Stimulated activated CD8-positive, alpha-beta memory T cell treated with anti-CD3 and anti-CD28 coated beads, Interleukin-4, amount 100 ng/mL, for 4 hours (primary cell): ENCODE measurements around the gene CBLIF.
"Not testable (repeated sequence)": the region's sequence is repeated elsewhere in the genome, so short reads cannot be mapped to it uniquely, and the experiment has no call there.

Experiments used
- DNase-seq, 2 donors: peaks; one replicate each; pipeline ENCODE4 v3.0.0-alpha.2; 2020; ENCODE audit warnings: low read depth in 2 of 2, low spot score in 1 of 2

The CBLIF gene

GRCh38 chr11:59848439-59848838, 3.1 kb upstream of the CBLIF start:
- not testable (repeated sequence) for DNase-seq

GRCh38 chr11:59847626-59848025, 2.3 kb upstream of the CBLIF start:
- no peak for DNase-seq

DNA sequence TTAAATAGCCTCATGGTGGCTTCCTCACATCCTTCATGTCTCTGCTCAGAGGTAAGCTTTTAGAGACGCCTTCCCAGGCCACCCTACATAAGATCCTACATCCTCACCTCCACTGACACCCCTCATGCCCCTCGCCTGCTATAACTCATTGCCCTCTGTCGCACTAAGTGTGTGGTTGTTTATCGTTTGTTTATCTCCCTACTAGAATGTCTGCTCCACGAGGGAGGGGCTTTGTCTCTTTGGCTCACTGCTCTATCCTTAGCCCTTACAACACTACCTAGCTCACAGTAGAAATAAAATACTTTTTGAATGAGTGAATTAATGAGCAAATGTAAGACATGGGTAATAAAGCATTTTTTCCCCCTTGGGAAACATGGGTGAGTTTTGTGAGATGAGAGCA, 1.3 kb upstream of the CBLIF start:
- no peak for DNase-seq

- no peak for DNase-seq
Measured at GRCh38 chr11:59842316-59842715, 3.0 kb downstream of the CBLIF start.

GRCh38 chr11:59841514-59841913, 3.8 kb downstream of the CBLIF start:
- DNase-seq = no peak

- no peak for DNase-seq
Measured at GRCh38 chr11:59839615-59840014, 5.7 kb downstream of the CBLIF start.

DNA sequence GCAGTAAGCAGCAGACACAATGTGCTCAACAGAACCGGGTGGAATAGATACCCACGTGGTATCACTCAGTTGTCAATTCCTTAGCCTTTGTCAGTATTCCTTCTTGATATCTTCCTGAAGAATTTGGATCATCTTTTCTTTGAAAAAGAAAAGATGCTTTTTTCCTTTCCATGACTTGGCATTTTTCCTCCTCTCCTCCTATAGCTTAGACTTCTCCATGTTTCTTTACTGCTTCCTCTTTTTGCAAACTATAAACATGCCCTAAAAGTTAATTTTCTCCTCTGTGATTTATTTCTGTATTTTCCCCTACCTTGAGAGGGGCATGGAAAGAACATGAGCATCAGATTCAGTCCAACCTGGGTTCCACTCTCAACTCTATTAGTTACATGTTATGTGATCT, 11.7 kb downstream of the CBLIF start:
- no peak for DNase-seq

DNA sequence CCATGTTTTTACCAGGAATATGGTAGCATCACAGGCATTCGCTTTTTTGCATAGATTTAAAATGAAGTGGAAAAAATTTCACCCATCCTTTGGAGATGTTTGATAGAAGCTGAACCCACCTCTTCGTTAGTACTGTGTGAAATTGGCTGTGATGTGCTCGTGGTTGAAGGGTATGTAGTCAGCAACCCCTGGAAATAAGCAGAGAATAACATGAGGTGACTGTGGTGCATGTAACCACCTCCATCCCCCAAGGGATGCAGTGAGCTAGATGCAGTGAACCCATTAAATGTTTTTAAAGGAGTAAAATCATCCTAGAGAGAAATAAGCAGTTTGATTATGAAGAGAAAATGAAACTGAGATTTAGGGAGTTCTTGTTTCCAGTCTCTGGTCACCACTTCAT, 15.9 kb downstream of the CBLIF start:
- no peak for DNase-seq

DNA sequence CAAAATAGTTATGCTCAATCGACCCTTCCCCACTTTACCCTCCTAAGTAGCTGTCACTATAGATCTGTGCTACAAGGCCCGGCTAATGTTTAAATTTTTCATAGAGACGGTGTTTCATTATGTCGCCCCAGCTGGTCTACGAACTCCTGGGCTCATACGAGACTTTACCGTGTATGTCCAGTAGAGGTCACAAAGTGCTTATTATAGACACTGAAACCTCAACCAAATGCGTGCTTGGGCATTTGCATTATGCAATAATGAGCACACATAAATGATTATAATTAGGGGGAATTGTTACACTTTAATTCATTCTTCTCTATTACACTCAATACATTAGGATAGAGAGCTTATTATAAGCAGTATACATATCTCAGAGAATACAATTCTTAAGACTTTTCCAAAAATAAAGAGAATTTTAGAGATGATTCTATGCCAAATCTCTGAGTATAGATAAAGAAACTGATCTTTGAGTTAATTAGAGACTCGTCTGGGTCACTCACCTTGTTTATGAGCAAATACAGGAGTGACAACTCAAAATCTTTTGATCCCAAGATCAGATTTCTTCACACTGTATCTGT, 22.2 kb downstream of the CBLIF start:
- DNase-seq = peak in 1 of 2 donors; percentile 6

DNA sequence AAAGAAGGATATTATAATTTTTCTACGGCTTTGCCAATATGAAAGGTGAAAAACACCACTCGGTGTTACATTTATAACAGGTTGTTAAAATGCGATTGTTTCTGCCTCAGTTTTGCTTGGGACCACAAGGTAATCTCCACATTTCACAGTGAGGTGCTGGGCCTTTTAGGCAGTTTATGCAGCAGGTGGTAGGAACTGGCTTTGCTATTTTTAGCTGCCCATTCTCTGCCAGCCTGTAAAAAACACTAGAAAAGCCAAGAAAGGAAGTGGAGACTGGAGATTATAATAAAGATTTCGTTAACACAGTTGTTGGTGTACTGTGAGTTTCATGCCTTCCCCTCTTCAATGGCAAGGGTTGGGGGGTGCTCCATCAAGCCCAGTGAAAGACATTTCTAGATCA, 26.7 kb downstream of the CBLIF start:
- no peak for DNase-seq

- not testable (repeated sequence) for DNase-seq
Measured at GRCh38 chr11:59816434-59816833, 28.9 kb downstream of the CBLIF start.

DNA sequence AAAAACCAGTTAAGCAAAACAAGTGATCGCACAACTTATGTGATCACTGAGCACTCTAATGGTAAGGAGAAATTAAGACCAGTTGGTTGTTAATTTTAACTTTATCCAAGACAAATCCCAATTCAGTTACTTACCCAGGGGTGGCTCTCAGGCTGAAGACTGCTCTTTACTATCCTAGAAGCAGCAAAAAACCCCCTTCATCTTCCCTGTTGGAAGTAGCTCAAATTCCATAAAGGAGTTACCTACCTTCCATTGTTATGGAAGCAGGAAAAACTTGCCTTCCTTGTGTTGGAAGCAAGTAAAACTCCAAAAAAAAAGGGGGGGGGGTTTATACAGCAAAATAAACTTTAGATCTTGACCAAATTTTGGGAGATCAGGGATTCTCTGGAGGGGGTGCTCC, 29.5 kb downstream of the CBLIF start:
- DNase-seq = no peak

DNA sequence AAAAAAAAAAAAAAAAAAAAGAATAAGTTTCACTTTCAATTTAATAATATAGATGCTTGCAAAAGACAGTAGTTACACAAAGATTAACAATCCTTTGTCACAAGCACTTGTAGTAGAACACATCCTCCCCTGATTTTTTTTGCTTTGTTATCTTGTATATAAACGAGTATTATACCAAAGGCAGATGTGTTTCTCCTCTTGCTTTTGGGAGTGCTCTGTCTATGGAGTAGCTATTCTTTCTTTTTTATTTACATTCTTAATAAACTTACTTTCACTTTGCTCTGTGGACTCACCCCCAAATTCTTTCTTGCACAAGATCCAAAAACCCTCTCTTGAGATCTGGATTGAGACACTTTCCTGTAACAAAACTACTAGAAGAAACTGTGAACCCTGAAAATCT, 31.3 kb downstream of the CBLIF start:
- no peak for DNase-seq

DNA sequence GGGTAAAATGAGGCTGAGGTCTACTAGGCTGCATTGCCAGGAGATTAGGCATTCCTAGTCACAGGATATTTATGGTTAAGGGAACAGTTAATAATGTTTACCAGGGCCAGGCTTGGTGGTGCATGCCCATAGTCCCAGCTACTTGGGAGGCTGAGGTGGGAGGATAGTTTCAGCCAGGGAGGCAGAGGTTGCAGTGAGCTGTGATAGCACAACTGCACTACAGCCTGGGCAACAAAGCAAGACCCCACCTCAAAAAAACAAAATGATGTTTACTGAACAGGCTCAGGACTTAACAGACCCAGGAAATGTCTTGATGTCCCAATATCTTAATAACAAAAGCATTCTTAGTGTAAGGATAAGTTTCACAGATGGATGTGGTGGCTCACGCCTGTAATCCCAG, 31.9 kb downstream of the CBLIF start:
- DNase-seq = no peak

- DNase-seq = no peak
Measured at GRCh38 chr11:59812220-59812619, 33.1 kb downstream of the CBLIF start.

DNA sequence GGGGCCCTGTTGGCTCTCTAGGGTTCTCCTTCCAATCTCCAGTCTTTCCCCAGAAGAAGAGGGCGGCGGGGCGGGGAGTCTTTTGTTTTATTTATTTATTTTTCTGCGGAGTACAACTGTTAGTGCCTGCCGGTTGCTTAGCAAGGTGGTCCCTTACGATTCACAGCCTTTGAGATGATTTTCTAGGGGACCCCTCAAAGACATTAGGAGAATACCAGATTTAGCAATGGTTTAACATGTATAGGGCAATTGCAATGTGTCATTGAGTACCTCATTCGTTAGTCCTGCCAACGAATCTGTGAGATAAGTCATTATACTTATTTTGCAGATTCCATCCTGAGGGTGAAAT, 34.4 kb downstream of the CBLIF start:
- DNase-seq = no peak

DNA sequence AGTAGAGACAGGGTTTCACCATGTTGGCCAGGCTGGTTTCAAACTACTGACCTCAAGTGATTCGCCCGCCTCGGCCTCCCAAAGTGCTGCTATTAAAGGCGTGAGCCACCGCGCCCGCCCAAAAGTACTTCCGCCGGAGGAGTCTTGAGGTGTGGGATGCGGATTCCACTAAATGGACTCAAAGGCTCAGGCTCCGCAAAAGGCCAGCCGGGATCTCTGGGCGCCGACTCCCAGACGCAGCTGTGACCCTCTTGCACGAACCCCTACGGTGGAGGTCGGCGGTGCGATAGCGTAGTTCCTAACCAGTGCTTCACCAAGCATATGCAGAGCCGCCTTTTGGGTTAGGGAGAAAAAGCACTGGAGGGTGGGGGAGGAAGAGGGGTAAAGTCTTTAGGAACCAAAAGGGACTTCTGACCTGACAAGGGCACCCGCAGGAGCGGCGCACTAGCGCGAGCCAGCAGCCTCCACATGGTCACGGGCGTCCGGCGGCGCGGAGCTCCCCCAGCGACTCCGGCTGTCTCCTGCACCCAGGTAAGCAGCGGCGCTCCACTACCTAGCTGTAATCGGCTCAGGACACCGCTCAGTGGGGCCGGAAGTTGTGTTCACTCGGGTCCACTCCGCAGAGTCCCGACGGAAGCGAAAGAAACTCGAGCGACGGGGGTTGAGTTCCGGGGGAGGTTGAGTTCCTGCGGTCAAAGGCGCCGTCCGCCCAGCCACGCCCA, 34.9 kb downstream of the CBLIF start, which contains the start of gene MRPL16:
Gene MRPL16, minus strand, starts transcription at position 590 of the 722 bp plus-strand sequence. Its CDS starts 120 bp downstream, at position 470.
- peak; percentile 74 to 81 for DNase-seq

DNA sequence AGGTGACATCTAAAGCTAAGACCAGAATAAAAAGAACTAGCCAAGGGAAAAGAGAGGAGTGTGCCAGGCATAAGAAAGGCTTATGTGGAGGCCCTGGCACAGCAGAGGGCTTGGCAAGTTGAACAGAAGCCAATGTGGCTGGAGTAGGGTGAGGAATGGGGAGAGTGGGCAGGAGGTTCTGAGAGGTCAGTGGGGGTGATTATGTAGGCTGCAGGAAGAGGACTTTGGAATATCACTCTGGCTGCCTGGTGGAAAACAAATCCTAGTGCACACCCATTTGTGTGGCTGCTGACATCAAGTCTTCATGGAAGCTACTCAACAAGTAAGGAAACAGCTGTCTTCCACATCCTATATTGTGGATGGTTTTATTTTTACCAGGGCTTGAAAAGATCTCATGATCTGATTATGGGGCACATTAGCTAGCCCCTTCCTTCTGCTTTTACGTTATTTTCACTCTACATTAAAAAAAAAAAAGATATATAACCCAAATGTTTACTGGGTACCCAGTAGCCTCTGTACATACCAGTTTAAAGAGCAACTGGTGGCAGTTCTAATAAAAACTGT, 38.2 kb downstream of the CBLIF start:
- DNase-seq = no peak

DNA sequence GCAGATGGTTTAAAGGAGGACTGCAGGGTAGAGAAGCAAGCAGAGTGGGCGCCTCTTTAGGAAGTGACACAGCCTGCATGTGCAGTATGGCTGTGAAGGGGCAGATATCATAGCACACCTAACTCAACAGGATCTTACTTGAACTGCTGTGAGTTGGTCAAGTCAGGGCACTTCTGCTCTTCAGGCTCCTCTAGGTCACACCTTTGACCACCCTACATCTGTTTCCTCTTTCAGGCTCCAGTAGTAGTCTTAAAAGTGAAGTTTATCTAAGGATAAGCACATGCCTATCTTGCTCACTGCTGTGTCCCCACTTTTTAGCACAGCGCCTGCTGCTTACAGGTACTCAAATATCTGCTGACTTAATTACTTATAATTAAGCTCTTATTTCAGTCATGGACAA, 41.2 kb downstream of the CBLIF start:
- no peak for DNase-seq

DNA sequence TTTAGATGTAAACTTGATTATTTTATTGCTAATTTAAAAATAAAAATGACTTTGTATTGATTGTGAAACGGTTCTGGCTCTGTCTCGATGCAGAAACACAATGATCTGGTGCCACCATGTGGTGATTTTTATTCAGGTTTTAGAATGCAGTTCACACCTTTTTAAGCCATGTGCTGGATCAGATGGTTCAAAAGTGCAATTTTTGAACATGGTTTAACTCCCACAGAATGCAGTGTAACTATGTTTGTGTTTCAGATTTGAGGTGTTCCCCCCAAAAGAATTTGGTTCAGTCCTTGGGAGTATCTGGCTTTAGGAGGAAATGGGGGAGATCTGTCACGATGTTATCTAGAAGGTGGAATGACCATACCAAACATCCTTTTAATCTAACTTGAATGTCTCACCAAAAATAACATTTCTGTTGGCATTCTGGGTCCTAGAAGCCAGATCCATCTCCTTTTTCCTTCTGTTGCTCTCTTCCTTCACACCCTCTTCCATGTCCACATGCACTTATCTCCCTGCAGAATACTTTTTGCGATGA, 42.6 kb downstream of the CBLIF start:
- DNase-seq = no peak

- DNase-seq = no peak
Measured at GRCh38 chr11:59801981-59802638, 43.2 kb downstream of the CBLIF start.

DNA sequence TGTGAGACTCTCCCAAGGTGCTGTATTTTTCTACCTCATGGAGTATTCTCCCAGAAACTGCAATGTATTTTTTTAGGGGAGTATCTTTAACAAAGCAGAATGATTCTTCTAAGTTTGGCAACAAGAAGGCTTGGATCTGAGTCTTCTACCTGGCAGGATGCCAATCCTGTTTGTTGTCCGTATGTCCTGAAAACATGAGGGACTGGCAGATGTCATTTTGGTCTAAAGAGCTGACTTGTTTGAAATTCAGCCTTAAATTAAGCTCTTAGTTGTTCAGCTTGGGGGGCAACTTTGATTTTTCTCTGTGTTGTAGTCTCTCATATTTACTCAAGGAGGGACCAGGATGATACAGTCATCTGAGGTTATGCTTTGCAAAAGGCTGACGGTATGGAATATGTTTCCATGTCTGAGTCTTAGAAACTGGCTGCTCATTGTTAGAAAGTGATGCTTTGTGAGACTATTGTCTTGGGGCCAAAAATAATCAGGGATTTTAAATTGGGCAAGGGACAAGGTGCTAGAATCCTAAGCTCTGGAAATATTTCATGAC, 44.1 kb downstream of the CBLIF start:
- DNase-seq = no peak
